Posterior cingulate gyrus (tissue), 11 donors: ENCODE measurements around the gene KCNK4.
A peak's percentile ranks its signal among the peaks of the same experiment; 100 is the strongest.
"Not testable (repeated sequence)": the region's sequence is repeated elsewhere in the genome, so short reads cannot be mapped to it uniquely, and the experiment has no call there.

ENCODE experiments used
- DNase-seq, 10 donors: peaks; one replicate each; pipeline versions ENCODE4 v3.0.0 to v3.0.0-alpha.2; 2020 to 2021; ENCODE audit warnings: mixed read lengths in 3 of 10
- intact Hi-C: fragments of 100-400 bp; cut with DNase I; formaldehyde crosslinking; loops from one replicate; pipeline ENCODE4 v1.15.1; 2023

The KCNK4 gene

GRCh38 chr11:64304316-64305072, 13.4 kb downstream of the KCNK4 start:
- DNase-seq, result peak; percentile 84 to 99 (median 94)
- intact Hi-C loops, result loop anchor here (1.0 to 5.0 kb wide), 2 partner anchors 19 to 52 kb away; partner anchors contain the start of genes GPR137 and PLCB3

GRCh38 chr11:64305075-64305690, 14.1 kb downstream of the KCNK4 start, which contains the start of gene ESRRA:
Gene ESRRA, plus strand, starts transcription at chr11:64305524. Its CDS starts 1,656 bp downstream, at chr11:64307180.
- peak; percentile 96 to 100 (median 100) for DNase-seq
- intact Hi-C loops, result loop anchor here (1.0 kb wide), 1 partner anchor 20 kb away; the partner anchor contains the start of gene GPR137

GRCh38 chr11:64305691-64306562, 14.8 kb downstream of the KCNK4 start:
- intact Hi-C loops, result loop anchor here (1.0 kb wide), 1 partner anchor 21 kb away; the partner anchor contains the start of gene GPR137
- peak in 7 of 10 donors; percentile 47 to 93 (median 57) for DNase-seq

DNA sequence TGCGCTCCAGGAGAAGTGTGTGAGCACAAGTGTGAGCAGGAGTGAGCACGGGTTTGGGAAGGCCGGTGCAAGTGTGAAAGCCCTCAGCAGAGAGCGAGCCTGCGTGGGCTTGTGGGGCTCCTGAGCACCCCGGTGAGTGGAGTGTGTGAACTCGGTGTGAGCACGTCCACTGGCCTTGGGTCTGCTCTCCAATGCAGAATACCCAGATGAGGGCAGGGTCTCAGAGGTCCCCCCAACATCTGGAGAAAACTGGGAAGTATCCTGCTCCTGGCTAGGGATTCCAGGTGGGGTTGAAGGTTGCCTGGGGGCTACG, 15.4 kb downstream of the KCNK4 start:
- intact Hi-C loops, result no loop called here
- no peak for DNase-seq

DNA sequence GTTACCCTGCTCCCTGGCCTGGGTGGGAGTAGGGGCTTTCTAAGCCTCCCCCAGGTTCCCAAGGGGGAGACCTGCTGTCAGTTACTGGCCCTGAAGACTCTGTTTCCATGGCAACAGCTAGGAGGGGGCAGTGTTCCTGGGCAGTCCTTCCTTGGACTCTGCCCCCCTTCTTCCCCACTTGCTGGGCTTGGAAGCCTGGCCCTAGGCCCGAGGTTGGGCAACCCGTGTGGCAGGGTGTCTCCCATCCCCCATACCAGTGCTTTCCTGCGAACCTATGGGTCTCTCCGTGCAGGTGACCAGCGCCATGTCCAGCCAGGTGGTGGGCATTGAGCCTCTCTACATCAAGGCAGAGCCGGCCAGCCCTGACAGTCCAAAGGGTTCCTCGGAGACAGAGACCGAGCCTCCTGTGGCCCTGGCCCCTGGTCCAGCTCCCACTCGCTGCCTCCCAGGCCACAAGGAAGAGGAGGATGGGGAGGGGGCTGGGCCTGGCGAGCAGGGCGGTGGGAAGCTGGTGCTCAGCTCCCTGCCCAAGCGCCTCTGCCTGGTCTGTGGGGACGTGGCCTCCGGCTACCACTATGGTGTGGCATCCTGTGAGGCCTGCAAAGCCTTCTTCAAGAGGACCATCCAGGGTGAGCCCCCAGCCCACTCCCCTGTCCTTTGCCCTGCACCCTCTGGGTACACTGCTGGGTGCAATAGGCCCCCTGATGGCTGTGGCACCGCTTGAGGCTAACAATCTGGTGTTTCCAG, 15.9 kb downstream of the KCNK4 start:
- intact Hi-C loops, result no loop called here

DNA sequence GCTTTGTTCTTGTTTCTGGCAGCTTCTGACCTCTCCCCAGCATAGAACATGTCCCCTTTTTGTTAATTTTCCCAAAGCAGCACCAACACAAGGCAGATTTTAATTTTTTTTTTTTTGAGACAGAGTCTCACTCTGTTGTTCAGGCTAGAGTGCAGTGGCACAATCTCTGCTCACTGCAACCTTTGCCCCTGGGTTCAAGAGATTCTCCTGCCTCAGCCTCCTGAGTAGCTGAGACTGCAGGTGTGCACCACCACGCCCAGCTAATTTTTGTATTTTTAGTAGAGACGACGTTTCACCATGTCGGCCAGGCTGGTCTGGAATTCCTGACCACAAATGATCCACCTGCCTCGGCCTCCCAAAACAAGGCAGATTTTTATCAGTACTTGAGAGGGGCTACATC, 16.7 kb downstream of the KCNK4 start:
- intact Hi-C loops, DNase-seq: not testable (repeated sequence)

More for the DNA sequence above, 15.9 kb downstream of the KCNK4 start:
- no peak for DNase-seq

- DNase-seq, result no peak
- intact Hi-C loops, result no loop called here
Observed at GRCh38 chr11:64312947-64313346, 21.8 kb downstream of the KCNK4 start.

GRCh38 chr11:64313491-64314145, 22.5 kb downstream of the KCNK4 start:
- DNase-seq, result peak in 4 of 10 donors; percentile 22 to 93 (median 46)
- intact Hi-C loops, result no loop called here

GRCh38 chr11:64314146-64314804, 23.2 kb downstream of the KCNK4 start:
- DNase-seq, result no peak
- intact Hi-C loops, result no loop called here

GRCh38 chr11:64314805-64315561, 23.9 kb downstream of the KCNK4 start:
- intact Hi-C loops, result loop anchor here (5.0 kb wide), 1 partner anchor 42 kb away; the partner anchor contains the start of gene RPS6KA4
- no peak for DNase-seq

GRCh38 chr11:64315667-64316526, 24.8 kb downstream of the KCNK4 start:
- intact Hi-C loops, result loop anchor here (5.0 kb wide), 1 partner anchor 41 kb away; the partner anchor contains the start of gene RPS6KA4

DNA sequence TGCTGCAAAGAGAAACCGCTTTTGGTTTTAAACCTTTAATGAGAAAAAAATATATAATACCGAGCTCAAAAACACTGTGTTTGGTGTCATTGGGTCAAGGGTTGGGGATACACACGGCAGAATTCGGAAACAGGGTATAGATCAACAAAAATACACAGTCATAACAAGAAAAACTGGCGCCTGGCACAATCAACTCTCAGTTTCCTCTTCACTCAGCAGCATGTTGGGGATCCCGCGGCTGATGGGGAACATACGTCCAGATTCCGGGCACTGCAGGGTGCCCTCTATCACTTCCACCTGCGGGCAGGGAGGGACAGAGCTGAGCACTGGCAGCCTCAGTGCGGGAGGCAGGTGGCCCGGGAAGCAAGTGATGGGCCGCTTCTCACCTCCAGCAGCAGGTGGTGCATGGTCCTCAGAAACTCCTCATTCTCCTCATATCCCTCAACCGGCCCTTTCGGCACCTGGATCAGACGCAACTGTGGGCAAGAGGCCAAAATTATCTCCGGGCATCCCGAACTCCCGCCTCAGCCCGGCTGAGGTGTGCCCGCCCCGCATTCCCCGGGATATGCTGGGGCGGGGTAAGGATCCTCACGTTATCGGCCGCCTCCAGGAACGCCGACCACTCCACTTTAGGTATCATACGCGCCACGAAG, 25.7 kb downstream of the KCNK4 start:
- DNase-seq, result peak in 1 of 10 donors; percentile 72
- intact Hi-C loops, result loop anchor here (5.0 kb wide), 1 partner anchor 41 kb away; the partner anchor contains the start of gene RPS6KA4

More at GRCh38 chr11:64315667-64316526, 24.8 kb downstream of the KCNK4 start:
- DNase-seq, result not testable (repeated sequence)

DNA sequence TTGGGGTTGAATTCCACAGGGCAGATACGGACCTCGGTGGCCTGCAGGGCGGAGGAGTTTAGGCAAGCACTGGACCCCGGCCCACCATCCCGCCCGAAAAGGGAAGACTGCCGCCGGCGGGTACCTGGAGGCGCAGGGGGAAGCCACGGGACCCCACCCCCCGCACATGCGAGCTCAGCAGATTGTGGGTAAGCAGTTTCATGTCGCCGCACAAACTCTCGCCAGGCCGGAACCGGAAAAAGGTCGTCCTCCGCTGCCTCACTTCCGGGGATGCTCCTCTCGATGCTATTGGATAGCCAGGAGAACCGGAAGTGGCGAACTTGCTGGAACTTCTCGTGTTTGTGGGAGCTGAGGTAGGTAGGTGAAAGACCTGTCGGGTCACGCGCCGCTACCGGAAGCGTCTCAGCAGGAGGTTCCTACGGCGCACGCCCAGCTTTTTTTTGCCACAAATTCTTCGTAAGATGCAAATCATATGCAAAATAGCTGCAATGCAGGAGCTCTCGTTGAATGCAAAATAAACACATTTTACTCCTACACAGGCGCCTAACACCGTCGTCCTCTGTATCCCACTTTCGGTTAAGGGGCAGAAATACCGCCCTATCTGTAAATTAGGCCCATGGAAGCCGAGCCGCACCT, 26.3 kb downstream of the KCNK4 start, which contains the start of gene TRMT112:
TRMT112 (minus strand) TSS at position 235 of the 636 bp plus-strand sequence; CDS start at position 202, 33 bp downstream.
- intact Hi-C loops, result loop anchor here (5.0 kb wide), 1 partner anchor 40 kb away; the partner anchor contains the start of gene RPS6KA4

DNA sequence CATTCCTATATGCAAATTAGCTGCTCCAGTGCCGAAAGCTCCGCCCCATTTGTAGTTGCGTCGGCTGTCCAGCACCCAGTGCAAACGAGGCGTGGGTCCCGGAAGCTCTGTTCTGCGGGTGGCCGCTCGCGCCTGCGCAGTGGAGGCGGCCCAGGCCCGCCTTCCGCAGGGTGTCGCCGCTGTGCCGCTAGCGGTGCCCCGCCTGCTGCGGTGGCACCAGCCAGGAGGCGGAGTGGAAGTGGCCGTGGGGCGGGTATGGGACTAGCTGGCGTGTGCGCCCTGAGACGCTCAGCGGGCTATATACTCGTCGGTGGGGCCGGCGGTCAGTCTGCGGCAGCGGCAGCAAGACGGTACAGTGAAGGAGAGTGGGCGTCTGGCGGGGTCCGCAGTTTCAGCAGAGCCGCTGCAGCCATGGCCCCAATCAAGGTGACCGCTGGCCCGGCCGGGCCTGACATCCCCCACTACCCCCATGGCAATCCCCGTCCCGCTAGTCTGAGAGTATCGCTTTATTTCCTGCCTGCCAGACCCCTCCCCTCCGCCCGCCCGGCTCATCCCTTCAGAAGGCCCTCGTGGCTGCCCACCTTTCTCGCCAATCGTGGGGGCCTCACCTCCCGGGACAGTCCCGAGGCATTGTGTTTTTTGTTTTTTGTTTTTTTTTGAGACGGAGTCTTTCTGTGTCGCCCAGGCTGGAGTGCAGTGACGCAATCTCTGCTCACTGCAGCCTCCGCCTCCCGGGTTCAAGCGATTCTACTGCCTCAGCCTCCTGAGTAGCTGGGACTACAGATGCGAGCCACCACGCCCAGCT, 27.1 kb downstream of the KCNK4 start, which contains the start of gene PRDX5:
PRDX5 (plus strand) TSS at position 161 of the 805 bp plus-strand sequence; CDS start at position 256, 95 bp downstream.
- intact Hi-C loops, result loop anchor here (5.0 kb wide), 1 partner anchor 39 kb away; the partner anchor contains the start of gene RPS6KA4
- peak; percentile 94 to 100 (median 96) for DNase-seq

More for the DNA sequence above, 26.3 kb downstream of the KCNK4 start, which contains the start of gene TRMT112:
- DNase-seq, result peak; percentile 95 to 99 (median 98)
